Left lung (tissue), 14 donors: ENCODE results near the gene CFD. TPM values are rescaled to one million over a fixed set of nuclear protein-coding genes. Genes with fewer than 3 reads are reported as not detected.

Source experiments
- ATAC-seq: fragments of 200-7000 bp; cut with Tn5 transposase; one replicate; pipeline ENCODE4 v1.9.1; 2020; ENCODE audit warnings: moderate library complexity
- DNase-seq, 4 donors: peaks; one replicate each; pipeline ENCODE4 v3.0.0-alpha.2; 2013 to 2020
- H3K27ac ChIP-seq, 2 donors: fragments of 200-600 bp; sonication (generic) in 1 of 2; one replicate each; pipeline versions ENCODE4 v1.5.0 to v1.8.0; 2020 to 2021
- H3K27me3 ChIP-seq, 2 donors: fragments of 200-600 bp; sonication (generic) in 1 of 2; one replicate each; pipeline versions ENCODE4 v1.5.0 to v1.8.0; 2020 to 2021
- H3K36me3 ChIP-seq, 2 donors: fragments of 200-600 bp; sonication (generic) in 1 of 2; one replicate each; pipeline versions ENCODE4 v1.5.0 to v1.8.0; 2020 to 2021
- H3K4me1 ChIP-seq, 2 donors: fragments of 200-600 bp; one replicate each; pipeline ENCODE4 v1.8.0; 2021
- H3K4me3 ChIP-seq, 2 donors: fragments of 200-600 bp; sonication (generic) in 1 of 2; one replicate each; pipeline versions ENCODE4 v1.5.0 to v1.8.0; 2020 to 2021; ENCODE audit warnings: mild to moderate bottlenecking in 1 of 2
- H3K9me3 ChIP-seq, 2 donors: fragments of 200-600 bp; sonication (generic) in 1 of 2; one replicate each; pipeline versions ENCODE4 v1.5.0 to v1.8.0; 2020 to 2021
- CTCF ChIP-seq, 2 donors: fragments of 200-600 bp; sonication (generic) in 1 of 2; IDR thresholded peaks; one replicate each; pipeline versions ENCODE4 v1.5.0 to v1.8.0; 2021; ENCODE audit warnings: antibody characterized with exemption in 2 of 2
- intact Hi-C, 2 donors: fragments of 100-400 bp; cut with DNase I; formaldehyde crosslinking; loops; one replicate each; pipeline versions ENCODE4 v1.11.2 to v1.14.2; 2022
- long read RNA-seq, 12 donors: library from polyadenylated mRNA in 2 of 12; unstranded in 2 of 12; transcript quantifications; one replicate each; pipeline ENCODE4 v2.0.0 and lab custom pipeline, GENCODE V29; 2019 to 2026
- polyA plus RNA-seq, 6 donors: library from polyadenylated mRNA; unstranded; fragments of 120-200 nt; gene quantifications; one replicate each; pipeline ENCODE4 v1.2.1, GENCODE V29; 2013; ENCODE audit not compliant: insufficient read length in 6 of 6
- total RNA-seq, 2 donors: library from RNA; stranded (reverse); fragmentation: NEBNext Ultra II Directional; extraction: Animal tissue kit (Norgen Biotek cat#: 25700); gene quantifications; one replicate each; pipeline ENCODE4 v1.2.1, GENCODE V29; 2021
- donor health status: DM: no; HTN: yes; CAD: no.
- donor health status: DM: no; HTN: no; CAD: no.

Gene CFD
- total RNA-seq (10 to 100 TPM; 78.0 to 85.3 TPM), polyA plus RNA-seq (10 to 100 TPM in 2 of 6 donors, 1 to 10 TPM in 4; 4.9 to 22.9 (median 8.1) TPM)
- long read RNA-seq, donor 1, transcript CFD-201 (5 exons, 1,201 nt), result major isoform, 20 of 26 reads
- long read RNA-seq, donor 1, partial matches to known transcripts, result 6 of 26 reads
- long read RNA-seq, donor 1, other reads (novel, unspliced or antisense), result 0 of 26 reads
- long read RNA-seq, donor 2, partial matches to known transcripts, result 0 of 4 reads
- long read RNA-seq, donor 2, other reads (novel, unspliced or antisense), result 0 of 4 reads
- long read RNA-seq, donor 3, partial matches to known transcripts, result 0 of 3 reads
- long read RNA-seq, donor 3, other reads (novel, unspliced or antisense), result 0 of 3 reads
- long read RNA-seq, donor 4, transcript CFD-201 (5 exons, 1,201 nt), result major isoform, 291 of 319 reads
- long read RNA-seq, donor 4, partial matches to known transcripts, result 20 of 319 reads
- long read RNA-seq, donor 4, other reads (novel, unspliced or antisense), result 5 of 319 reads
- long read RNA-seq, donor 5, transcript CFD-201 (5 exons, 1,201 nt), result major isoform, 10 of 11 reads
- long read RNA-seq, donor 5, partial matches to known transcripts, result 0 of 11 reads
- long read RNA-seq, donor 5, other reads (novel, unspliced or antisense), result 0 of 11 reads
- long read RNA-seq, donor 6, transcript CFD-201 (5 exons, 1,201 nt), result major isoform, 9 of 9 reads
- long read RNA-seq, donor 6, partial matches to known transcripts, result 0 of 9 reads
- long read RNA-seq, donor 6, other reads (novel, unspliced or antisense), result 0 of 9 reads
- long read RNA-seq, donor 7, transcript CFD-201 (5 exons, 1,201 nt), result major isoform, 7 of 7 reads
- long read RNA-seq, donor 7, partial matches to known transcripts, result 0 of 7 reads
- long read RNA-seq, donor 7, other reads (novel, unspliced or antisense), result 0 of 7 reads
- long read RNA-seq, donor 8, transcript CFD-201 (5 exons, 1,201 nt), result major isoform, 21 of 21 reads
- long read RNA-seq, donor 8, partial matches to known transcripts, result 0 of 21 reads
- long read RNA-seq, donor 8, other reads (novel, unspliced or antisense), result 0 of 21 reads
- long read RNA-seq, donor 9, result 0 reads
- long read RNA-seq, donor 10, transcript CFD-201 (5 exons, 1,201 nt), result major isoform, 364 of 394 reads
- long read RNA-seq, donor 10, transcript CFD-202 (5 exons, 809 nt), result minor isoform, 6 of 394 reads
- long read RNA-seq, donor 10, partial matches to known transcripts, result 20 of 394 reads
- long read RNA-seq, donor 10, other reads (novel, unspliced or antisense), result 4 of 394 reads
- long read RNA-seq, donor 11, result 0 reads
- long read RNA-seq, donor 12, transcript CFD-201 (5 exons, 1,201 nt), result major isoform, 20 of 26 reads
- long read RNA-seq, donor 12, partial matches to known transcripts, result 6 of 26 reads
- long read RNA-seq, donor 12, other reads (novel, unspliced or antisense), result 0 of 26 reads

DNA sequence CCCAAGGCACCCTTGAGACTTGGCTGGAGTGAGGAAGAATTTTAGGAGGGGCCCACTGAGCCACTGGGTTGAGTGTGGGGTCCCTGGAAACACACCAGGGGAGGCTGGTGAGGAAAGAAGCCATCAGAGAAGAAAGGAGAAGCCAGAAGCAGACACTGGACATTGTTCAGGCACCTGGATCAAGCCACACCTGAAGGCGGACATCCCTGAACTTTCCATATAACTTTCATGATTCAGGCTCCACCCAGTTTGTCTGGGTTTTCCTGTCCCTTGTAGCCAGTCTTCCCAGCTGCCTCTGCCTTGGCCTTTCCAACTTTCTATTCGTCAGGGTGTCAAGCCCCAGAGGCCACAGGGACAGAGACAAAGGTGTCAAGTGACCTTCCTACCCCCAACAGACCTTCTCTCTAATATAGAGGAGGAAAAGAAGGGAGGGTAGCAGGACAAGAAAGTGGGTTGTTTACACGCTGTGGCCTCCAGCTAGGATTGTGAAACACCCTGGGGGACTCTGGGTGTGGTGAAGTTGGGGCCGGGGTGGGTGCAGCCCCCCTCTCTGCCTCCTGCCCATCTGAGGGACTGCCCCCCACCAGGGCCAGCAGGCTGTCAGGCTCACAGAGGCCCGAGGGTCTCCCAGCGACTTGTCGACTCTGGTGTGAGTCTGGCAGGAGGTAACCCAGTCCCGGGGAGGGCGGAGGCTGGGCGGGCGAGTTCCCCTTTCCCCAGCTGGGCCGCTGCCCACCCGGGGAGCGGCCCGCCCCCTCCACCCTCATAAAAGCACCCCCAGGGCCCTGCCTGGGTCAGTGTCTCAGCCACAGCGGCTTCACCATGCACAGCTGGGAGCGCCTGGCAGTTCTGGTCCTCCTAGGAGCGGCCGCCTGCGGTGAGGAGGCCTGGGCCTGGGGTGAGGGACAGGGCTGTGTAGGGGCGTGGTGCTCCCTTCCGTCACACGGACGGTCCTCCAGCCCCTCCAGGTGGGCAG lies at the start of gene CFD:
Gene CFD (plus strand): TSS at position 797 of the 976 bp plus-strand sequence. CDS start 26 bp downstream, at position 823.
- peak; percentile 16 for ATAC-seq
- Histone ChIP-seq H3K9me3 (no peaks in the 10 kb centered on the region), H3K4me1 (peaks cover 0 to 47% of the 10 kb centered on the region in 2 donors), H3K4me3 (peak within 1 kb of the TSS; percentile 34 to 41), H3K36me3 (no peaks in the 10 kb centered on the region), H3K27me3 (peaks cover 0 to 40% of the 10 kb centered on the region in 2 donors), H3K27ac (peak within 1 kb of the TSS; percentile 48 to 79)
- intact Hi-C loops, result loop anchor here in 1 of 2 donors (5.0 to 10.0 kb wide), 2 partner anchors 58 to 94 kb away; partner anchors contain the start of gene KISS1R
- DNase-seq, result peak in 2 of 4 donors; percentile 70 to 89
- TF ChIP-seq CTCF (IDR thresholded peaks at IDR 0.05), result no peak

GRCh38 chr19:810077-810855 lies 49.2 kb upstream of the CFD start:
- intact Hi-C loops, result no loop called here
- ATAC-seq (no peak), DNase-seq (no peak)
- H3K4me1 ChIP-seq, result peaks cover 0 to 4% of the 10 kb centered on the region in 2 donors
- H3K36me3 ChIP-seq, result peaks cover 7 to 90% of the 10 kb centered on the region in 2 donors
- H3K4me3 ChIP-seq, result no peak overlapping the region
- no peaks in the 10 kb centered on the region for H3K27me3 ChIP-seq
- H3K9me3 ChIP-seq, result no peaks in the 10 kb centered on the region
- no peak overlapping the region for H3K27ac ChIP-seq
- no peak for TF ChIP-seq CTCF (IDR thresholded peaks at IDR 0.05)

- DNase-seq (no peak), ATAC-seq (no peak)
- Histone ChIP-seq H3K36me3 (peaks cover 3 to 88% of the 10 kb centered on the region in 2 donors), H3K27me3 (no peaks in the 10 kb centered on the region), H3K4me1 (peaks cover 0 to 4% of the 10 kb centered on the region in 2 donors), H3K27ac (no peak overlapping the region), H3K4me3 (no peak overlapping the region), H3K9me3 (no peaks in the 10 kb centered on the region)
- intact Hi-C loops, result no loop called here
- TF ChIP-seq CTCF (IDR thresholded peaks at IDR 0.05), result no peak
Measured at GRCh38 chr19:810883-811489, 48.5 kb upstream of the CFD start.
